Measurements from ENCODE around the gene FZR1.

GRCh38 chr19:3459089-3459881, 46.8 kb upstream of the FZR1 start:
- TF ChIP-seq CTCF (IDR thresholded peaks at IDR 0.05; ENCODE audit: borderline replicate concordance, extremely low read depth, low read length, poor library complexity, severe bottlenecking) (no peak), EZH2 (IDR thresholded peaks at IDR 0.05; ENCODE audit: borderline replicate concordance, low read depth, low read length, severe bottlenecking) (no peak)

Data from DND-41 (cell line).